Glomerular visceral epithelial cell (primary cell): ENCODE results near the gene CAMK4.

Source experiments
- DNase-seq: peaks from one replicate; pipeline ENCODE4 v3.0.0-alpha.2; 2016; ENCODE audit errors: extremely low spot score

Gene CAMK4

GRCh38 chr5:111223787-111224560 is at the start of gene CAMK4:
CAMK4 (plus strand) TSS chr5:111224384; CDS start chr5:111224484, 100 bp downstream.
- peak; percentile 93 for DNase-seq

- no peak for DNase-seq
Measured at GRCh38 chr5:111183064-111183463, 41.1 kb upstream of the CAMK4 start.

GRCh38 chr5:111187079-111187478 is 37.1 kb upstream of the CAMK4 start:
- no peak for DNase-seq

- no peak for DNase-seq
Measured at GRCh38 chr5:111194053-111194452, 30.1 kb upstream of the CAMK4 start.

GRCh38 chr5:111194925-111195324 is 29.3 kb upstream of the CAMK4 start:
- DNase-seq, result no peak

GRCh38 chr5:111197523-111197922 is 26.7 kb upstream of the CAMK4 start:
- peak; percentile 32 for DNase-seq

- no peak for DNase-seq
Measured at GRCh38 chr5:111198281-111198966, 25.8 kb upstream of the CAMK4 start.

GRCh38 chr5:111200828-111201227 is 23.4 kb upstream of the CAMK4 start:
- no peak for DNase-seq

GRCh38 chr5:111201705-111202104 is 22.5 kb upstream of the CAMK4 start:
- no peak for DNase-seq

GRCh38 chr5:111211341-111211740 is 12.8 kb upstream of the CAMK4 start:
- no peak for DNase-seq

- no peak for DNase-seq
Measured at GRCh38 chr5:111214052-111214742, 10.0 kb upstream of the CAMK4 start.

- no peak for DNase-seq
Measured at GRCh38 chr5:111215971-111216370, 8.2 kb upstream of the CAMK4 start.

GRCh38 chr5:111221139-111221538 is 3.0 kb upstream of the CAMK4 start:
- DNase-seq, result no peak

GRCh38 chr5:111223101-111223786 is 940 bp upstream of the CAMK4 start:
- no peak for DNase-seq

- peak; percentile 7 for DNase-seq
Measured at GRCh38 chr5:111224561-111225345, 569 bp downstream of the CAMK4 start.

GRCh38 chr5:111225926-111226325 is 1.7 kb downstream of the CAMK4 start:
- DNase-seq, result no peak

GRCh38 chr5:111226556-111226955 is 2.4 kb downstream of the CAMK4 start:
- no peak for DNase-seq

GRCh38 chr5:111227226-111227782 is 3.1 kb downstream of the CAMK4 start:
- DNase-seq, result no peak

GRCh38 chr5:111227801-111228200 is 3.6 kb downstream of the CAMK4 start:
- DNase-seq, result peak; percentile 66

- no peak for DNase-seq
Measured at GRCh38 chr5:111228520-111229220, 4.5 kb downstream of the CAMK4 start.
